Measurements from ENCODE around the gene HAX1.
A peak's percentile ranks its signal among the peaks of the same experiment; 100 is the strongest.

Gene HAX1

GRCh38 chr1:154324669-154325582 lies 52.5 kb downstream of the HAX1 start, which contains the start of gene ATP8B2:
Gene ATP8B2 (plus strand): TSS chr1:154325525. CDS start chr1:154328142, 2,617 bp downstream.
- CTCF ChIA-PET, result interaction anchor here (0.5 to 4.6 kb wide), 17 partner anchors 8 to 554 kb away, joined by 3 to 68 read pairs (median 4); no protein-coding TSS in a partner anchor
- Histone ChIP-seq H3K36me3 (ENCODE audit: control insufficient read depth in 2 of 2, insufficient read depth in 1 of 2, low read length in 2 of 2) (peaks cover 0 to 15% of the 10 kb centered on the region in 2 experiments; a peak in 1 of 3 replicates), H3K4me3 (ENCODE audit: low read depth, low read length) (peak within 1 kb of the TSS; percentile 49), H3K27ac (ENCODE audit: extremely low read depth, low read depth, low read length) (peak within 1 kb of the TSS; percentile 25; the same call in 1 of the 2 replicates), H3K9me3 (ENCODE audit: control insufficient read depth, insufficient read depth, low read depth, low read length) (no peaks in the 10 kb centered on the region), H3K4me1 (ENCODE audit: control insufficient read depth, insufficient read depth, low read length) (peaks cover 12% of the 10 kb centered on the region)
- POLR2A ChIA-PET, result interaction anchor here (0.6 to 1.9 kb wide), 3 partner anchors 87 to 366 kb away, joined by 3 to 4 read pairs (median 4); partner anchors contain the start of gene RPS27
- TF ChIP-seq ZNF600 (tag by site-specific recombination; IDR thresholded peaks at IDR 0.05), result peak; percentile 70; the same call in 1 of the 2 replicates
- TF ChIP-seq ZNF174 (tag by site-specific recombination; IDR thresholded peaks at IDR 0.05), result no peak
- TF ChIP-seq PRDM6 (tag by site-specific recombination; IDR thresholded peaks at IDR 0.05), result no peak
- no peak for TF ChIP-seq HOXA7 (CRISPR knock-in tag; IDR thresholded peaks at IDR 0.05; ENCODE audit: borderline replicate concordance)
- peak; percentile 100 for TF ChIP-seq HIC1 (tag by site-specific recombination; IDR thresholded peaks at IDR 0.05)
- no peak for TF ChIP-seq ZNF677 (tag by site-specific recombination; IDR thresholded peaks at IDR 0.05)
- TF ChIP-seq ZNF837 (tag by site-specific recombination; IDR thresholded peaks at IDR 0.05), result no peak
- no peak for TF ChIP-seq ZNF776 (tag by site-specific recombination; IDR thresholded peaks at IDR 0.05; ENCODE audit: borderline replicate concordance)
- TF ChIP-seq ZBTB44 (tag by site-specific recombination; IDR thresholded peaks at IDR 0.05), result no peak
- peak; percentile 95 for TF ChIP-seq ZSCAN30 (tag by site-specific recombination; IDR thresholded peaks at IDR 0.05)
- TF ChIP-seq ZNF785 (tag by site-specific recombination; IDR thresholded peaks at IDR 0.05), result no peak
- 0 out of 2 replicates have a peak, but pooled peaks have one; percentile 16 for TF ChIP-seq PRDM1 (tag by site-specific recombination; IDR thresholded peaks at IDR 0.05)
- TF ChIP-seq ZBTB7A (tag by site-specific recombination; IDR thresholded peaks at IDR 0.05; ENCODE audit: low read depth), result peak; percentile 90; the same call in 1 of the 2 replicates
- peak; percentile 77 for TF ChIP-seq ZNF366 (tag by site-specific recombination; conservative IDR thresholded peaks at IDR 0.05)
- no peak for TF ChIP-seq ZNF488 (tag by site-specific recombination; IDR thresholded peaks at IDR 0.05)
- no peak for TF ChIP-seq ZNF16 (tag by site-specific recombination; IDR thresholded peaks at IDR 0.05; ENCODE audit: low read depth)
- TF ChIP-seq ZNF423 (tag by site-specific recombination; IDR thresholded peaks at IDR 0.05), result no peak
- TF ChIP-seq ZNF239 (tag by site-specific recombination; IDR thresholded peaks at IDR 0.05), result no peak
- peak; percentile 96 for TF ChIP-seq CTCF (tag by site-specific recombination; IDR thresholded peaks at IDR 0.05)
- TF ChIP-seq GLIS1 (tag by site-specific recombination; IDR thresholded peaks at IDR 0.05), result peak; percentile 85
- TF ChIP-seq ZNF140 (tag by site-specific recombination; IDR thresholded peaks at IDR 0.05), result no peak
- TF ChIP-seq SP3 (tag by site-specific recombination; IDR thresholded peaks at IDR 0.05), result peak; percentile 99
- no peak for TF ChIP-seq ZFP3 (tag by site-specific recombination; IDR thresholded peaks at IDR 0.05; ENCODE audit: low read depth)
- TF ChIP-seq ZNF501 (tag by site-specific recombination; IDR thresholded peaks at IDR 0.05), result no peak; the same call in 1 of the 2 replicates
- peak; percentile 95 for TF ChIP-seq KLF8 (tag by site-specific recombination; IDR thresholded peaks at IDR 0.05)
- peak; percentile 52; the same call in 1 of the 2 replicates for TF ChIP-seq SP7 (tag by site-specific recombination; IDR thresholded peaks at IDR 0.05)
- TF ChIP-seq ZNF37A (tag by site-specific recombination; IDR thresholded peaks at IDR 0.05), result no peak
- TF ChIP-seq ZFP41 (tag by site-specific recombination; IDR thresholded peaks at IDR 0.05; ENCODE audit: borderline replicate concordance), result no peak

All from HEK293 (cell line).